GM18907 (cell line): ENCODE data around the gene ADSS1.

ENCODE experiments used
- ATAC-seq: cut with Tn5 transposase; IDR thresholded peaks from one replicate; pipeline ENCODE4 v1.9.1; 2021; ENCODE audit warnings: mild to moderate bottlenecking, moderate library complexity; ENCODE audit not compliant: unreplicated experiment

ADSS1 gene

GRCh38 chr14:104791425-104791824 lies 67.4 kb downstream of the ADSS1 start:
- ATAC-seq = no peak

GRCh38 chr14:104792101-104792884 lies 68.3 kb downstream of the ADSS1 start:
- no peak for ATAC-seq

- no peak for ATAC-seq
Measured at GRCh38 chr14:104792945-104793702, 69.1 kb downstream of the ADSS1 start.

- ATAC-seq = no peak
Measured at GRCh38 chr14:104793703-104793959, 69.6 kb downstream of the ADSS1 start.

- no peak for ATAC-seq
Measured at GRCh38 chr14:104794099-104794498, 70.1 kb downstream of the ADSS1 start.

GRCh38 chr14:104794631-104794992 lies 70.6 kb downstream of the ADSS1 start:
- no peak for ATAC-seq

- no peak for ATAC-seq
Measured at GRCh38 chr14:104794993-104795780, 71.2 kb downstream of the ADSS1 start, which contains the start of gene AKT1. Gene AKT1, minus strand, starts transcription at chr14:104795748. Its CDS starts 3,105 bp downstream, at chr14:104792643.

GRCh38 chr14:104795781-104796686 lies 72.0 kb downstream of the ADSS1 start:
- ATAC-seq = no peak

- ATAC-seq = no peak
Measured at GRCh38 chr14:104796687-104797081, 72.7 kb downstream of the ADSS1 start.
